Mammary epithelial cell (primary cell): ENCODE measurements around the gene KCP.

ENCODE experiments used
- EZH2 ChIP-seq: IDR thresholded peaks from 2 replicates; pipeline ENCODE4 v1.6.1; 2012; ENCODE audit warnings: low read length, inconsistent platforms, borderline replicate concordance
- TF ChIP-seq, protein P1 (sequence below), 2 donors: IDR thresholded peaks in 1 of 2; conservative IDR thresholded peaks in 1 of 2; 2 replicates each; pipeline ENCODE4 v1.5.1; 2011 to 2012; ENCODE audit warnings: inconsistent platforms in 2 of 2, low read length in 2 of 2, mild to moderate bottlenecking in 2 of 2, control low read depth in 1 of 2, low read depth in 1 of 2; ENCODE audit not compliant: insufficient read depth in 1 of 2; ENCODE audit errors: extremely low read depth in 1 of 2

- no peak for TF ChIP-seq EZH2
- TF ChIP-seq, protein P1, sequence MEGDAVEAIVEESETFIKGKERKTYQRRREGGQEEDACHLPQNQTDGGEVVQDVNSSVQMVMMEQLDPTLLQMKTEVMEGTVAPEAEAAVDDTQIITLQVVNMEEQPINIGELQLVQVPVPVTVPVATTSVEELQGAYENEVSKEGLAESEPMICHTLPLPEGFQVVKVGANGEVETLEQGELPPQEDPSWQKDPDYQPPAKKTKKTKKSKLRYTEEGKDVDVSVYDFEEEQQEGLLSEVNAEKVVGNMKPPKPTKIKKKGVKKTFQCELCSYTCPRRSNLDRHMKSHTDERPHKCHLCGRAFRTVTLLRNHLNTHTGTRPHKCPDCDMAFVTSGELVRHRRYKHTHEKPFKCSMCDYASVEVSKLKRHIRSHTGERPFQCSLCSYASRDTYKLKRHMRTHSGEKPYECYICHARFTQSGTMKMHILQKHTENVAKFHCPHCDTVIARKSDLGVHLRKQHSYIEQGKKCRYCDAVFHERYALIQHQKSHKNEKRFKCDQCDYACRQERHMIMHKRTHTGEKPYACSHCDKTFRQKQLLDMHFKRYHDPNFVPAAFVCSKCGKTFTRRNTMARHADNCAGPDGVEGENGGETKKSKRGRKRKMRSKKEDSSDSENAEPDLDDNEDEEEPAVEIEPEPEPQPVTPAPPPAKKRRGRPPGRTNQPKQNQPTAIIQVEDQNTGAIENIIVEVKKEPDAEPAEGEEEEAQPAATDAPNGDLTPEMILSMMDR (conservative IDR thresholded peaks at IDR 0.05 in 1 of 2, IDR thresholded peaks at IDR 0.05 in 1 of 2; ENCODE audit: extremely low read depth in 1 of 2, insufficient read depth in 1 of 2, low read depth in 1 of 2, low read length in 2 of 2) = no peak
Observed at GRCh38 chr7:128937647-128938543, 27.4 kb upstream of the KCP start, which contains the start of gene IRF5.
